Measurements from ENCODE around the gene RFX2.
A peak's percentile ranks its signal among the peaks of the same experiment; 100 is the strongest.

DNA sequence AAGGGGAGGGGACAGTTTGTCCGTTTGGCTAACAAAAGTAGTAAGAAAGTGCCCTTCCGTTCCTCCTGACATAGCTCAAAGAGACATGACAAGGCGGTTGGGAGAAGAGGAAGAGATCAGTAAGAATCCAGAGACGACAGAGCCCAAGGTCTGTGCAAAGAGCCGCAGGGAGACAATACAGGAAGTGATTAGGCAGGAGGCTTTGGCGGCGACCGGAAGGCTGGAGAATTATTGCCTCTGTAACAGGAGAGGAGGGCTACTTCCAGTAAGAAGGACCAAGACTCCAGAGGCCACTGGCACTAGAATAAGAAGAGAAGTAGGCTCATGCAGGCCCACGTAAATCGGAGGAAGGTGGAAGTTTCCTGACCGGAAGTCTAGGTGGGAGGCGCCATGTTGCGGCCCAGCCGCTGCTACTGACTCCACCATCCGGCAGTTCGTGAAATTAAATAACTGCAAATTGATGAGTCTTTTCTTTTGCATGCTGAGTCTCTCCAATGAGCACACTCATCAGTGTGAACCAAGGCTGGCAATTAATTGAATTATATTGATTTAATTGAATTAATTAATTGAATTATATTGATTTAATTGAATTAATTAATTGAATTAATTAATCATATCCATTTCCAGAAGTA is 9.9 kb downstream of the RFX2 start:
- TF ChIP-seq, protein P1, sequence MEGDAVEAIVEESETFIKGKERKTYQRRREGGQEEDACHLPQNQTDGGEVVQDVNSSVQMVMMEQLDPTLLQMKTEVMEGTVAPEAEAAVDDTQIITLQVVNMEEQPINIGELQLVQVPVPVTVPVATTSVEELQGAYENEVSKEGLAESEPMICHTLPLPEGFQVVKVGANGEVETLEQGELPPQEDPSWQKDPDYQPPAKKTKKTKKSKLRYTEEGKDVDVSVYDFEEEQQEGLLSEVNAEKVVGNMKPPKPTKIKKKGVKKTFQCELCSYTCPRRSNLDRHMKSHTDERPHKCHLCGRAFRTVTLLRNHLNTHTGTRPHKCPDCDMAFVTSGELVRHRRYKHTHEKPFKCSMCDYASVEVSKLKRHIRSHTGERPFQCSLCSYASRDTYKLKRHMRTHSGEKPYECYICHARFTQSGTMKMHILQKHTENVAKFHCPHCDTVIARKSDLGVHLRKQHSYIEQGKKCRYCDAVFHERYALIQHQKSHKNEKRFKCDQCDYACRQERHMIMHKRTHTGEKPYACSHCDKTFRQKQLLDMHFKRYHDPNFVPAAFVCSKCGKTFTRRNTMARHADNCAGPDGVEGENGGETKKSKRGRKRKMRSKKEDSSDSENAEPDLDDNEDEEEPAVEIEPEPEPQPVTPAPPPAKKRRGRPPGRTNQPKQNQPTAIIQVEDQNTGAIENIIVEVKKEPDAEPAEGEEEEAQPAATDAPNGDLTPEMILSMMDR (IDR thresholded peaks at IDR 0.05; ENCODE audit: insufficient read depth, low read length) = no peak
- TF ChIP-seq POLR2AphosphoS5 (IDR thresholded peaks at IDR 0.05; ENCODE audit: low read depth) = peak; percentile 72
- peak; percentile 77 for TF ChIP-seq GABPA (IDR thresholded peaks at IDR 0.05; ENCODE audit: low read depth)
- TF ChIP-seq, protein P2, sequence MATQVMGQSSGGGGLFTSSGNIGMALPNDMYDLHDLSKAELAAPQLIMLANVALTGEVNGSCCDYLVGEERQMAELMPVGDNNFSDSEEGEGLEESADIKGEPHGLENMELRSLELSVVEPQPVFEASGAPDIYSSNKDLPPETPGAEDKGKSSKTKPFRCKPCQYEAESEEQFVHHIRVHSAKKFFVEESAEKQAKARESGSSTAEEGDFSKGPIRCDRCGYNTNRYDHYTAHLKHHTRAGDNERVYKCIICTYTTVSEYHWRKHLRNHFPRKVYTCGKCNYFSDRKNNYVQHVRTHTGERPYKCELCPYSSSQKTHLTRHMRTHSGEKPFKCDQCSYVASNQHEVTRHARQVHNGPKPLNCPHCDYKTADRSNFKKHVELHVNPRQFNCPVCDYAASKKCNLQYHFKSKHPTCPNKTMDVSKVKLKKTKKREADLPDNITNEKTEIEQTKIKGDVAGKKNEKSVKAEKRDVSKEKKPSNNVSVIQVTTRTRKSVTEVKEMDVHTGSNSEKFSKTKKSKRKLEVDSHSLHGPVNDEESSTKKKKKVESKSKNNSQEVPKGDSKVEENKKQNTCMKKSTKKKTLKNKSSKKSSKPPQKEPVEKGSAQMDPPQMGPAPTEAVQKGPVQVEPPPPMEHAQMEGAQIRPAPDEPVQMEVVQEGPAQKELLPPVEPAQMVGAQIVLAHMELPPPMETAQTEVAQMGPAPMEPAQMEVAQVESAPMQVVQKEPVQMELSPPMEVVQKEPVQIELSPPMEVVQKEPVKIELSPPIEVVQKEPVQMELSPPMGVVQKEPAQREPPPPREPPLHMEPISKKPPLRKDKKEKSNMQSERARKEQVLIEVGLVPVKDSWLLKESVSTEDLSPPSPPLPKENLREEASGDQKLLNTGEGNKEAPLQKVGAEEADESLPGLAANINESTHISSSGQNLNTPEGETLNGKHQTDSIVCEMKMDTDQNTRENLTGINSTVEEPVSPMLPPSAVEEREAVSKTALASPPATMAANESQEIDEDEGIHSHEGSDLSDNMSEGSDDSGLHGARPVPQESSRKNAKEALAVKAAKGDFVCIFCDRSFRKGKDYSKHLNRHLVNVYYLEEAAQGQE (IDR thresholded peaks at IDR 0.05; ENCODE audit: insufficient replicate concordance, low read depth) = no peak
- peak; percentile 86 for TF ChIP-seq SPI1 (IDR thresholded peaks at IDR 0.05; ENCODE audit: borderline replicate concordance, low read depth)
